Measurements from ENCODE around the gene DCBLD2.

The DCBLD2 gene

DNA sequence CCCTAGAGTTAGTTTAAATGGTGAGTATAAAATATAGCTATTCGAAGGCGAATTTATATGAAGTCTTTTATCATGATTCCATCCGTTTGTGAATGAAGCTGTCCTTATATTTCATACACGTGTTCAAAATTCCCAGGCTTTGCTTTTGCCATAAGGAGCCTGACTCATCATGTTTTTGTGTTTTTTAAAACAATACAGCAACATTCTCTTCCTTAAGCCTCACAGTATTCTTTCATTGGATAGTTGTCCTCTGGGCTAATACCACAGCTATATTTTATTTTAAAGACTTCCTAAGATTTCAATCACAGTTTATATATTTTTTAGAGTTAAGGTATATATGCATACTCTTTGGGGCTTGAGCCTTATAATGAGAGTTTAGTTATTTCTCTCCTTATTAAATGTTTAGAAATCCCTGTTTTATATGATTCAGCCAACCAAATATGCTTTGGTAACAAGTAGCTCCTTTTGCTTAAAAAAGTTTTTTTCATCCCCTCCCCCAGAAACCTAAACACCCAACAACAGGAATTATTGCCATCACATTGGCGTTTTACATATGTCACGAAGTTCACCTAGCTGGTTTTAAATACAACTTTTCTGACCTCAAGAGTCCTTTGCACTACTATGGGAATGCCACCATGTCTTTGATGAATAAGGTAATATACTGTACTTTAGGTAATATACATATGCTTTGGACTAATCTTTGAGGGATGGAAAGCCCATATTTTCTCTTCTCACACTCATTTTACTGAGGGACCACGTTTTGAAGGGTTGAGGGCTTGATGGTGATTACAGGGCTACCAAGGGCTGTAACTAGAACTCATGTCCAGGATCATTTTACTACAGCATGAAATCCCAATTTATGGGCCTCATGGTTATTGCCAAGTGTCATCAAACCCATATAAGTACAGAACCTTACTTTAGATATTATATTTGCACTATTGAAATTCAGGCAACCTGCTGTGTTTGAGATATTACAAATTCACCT lies 109.9 kb downstream of the DCBLD2 start:
- DNase-seq, result no peak

GRCh38 chr3:98788651-98789050 lies 112.8 kb downstream of the DCBLD2 start:
- DNase-seq, result no peak

GRCh38 chr3:98787181-98787580 lies 114.3 kb downstream of the DCBLD2 start:
- no peak for DNase-seq

GRCh38 chr3:98786364-98787006 lies 115.0 kb downstream of the DCBLD2 start:
- no peak for DNase-seq

- DNase-seq, result no peak
Observed at GRCh38 chr3:98784666-98785600, 116.6 kb downstream of the DCBLD2 start.

DNA sequence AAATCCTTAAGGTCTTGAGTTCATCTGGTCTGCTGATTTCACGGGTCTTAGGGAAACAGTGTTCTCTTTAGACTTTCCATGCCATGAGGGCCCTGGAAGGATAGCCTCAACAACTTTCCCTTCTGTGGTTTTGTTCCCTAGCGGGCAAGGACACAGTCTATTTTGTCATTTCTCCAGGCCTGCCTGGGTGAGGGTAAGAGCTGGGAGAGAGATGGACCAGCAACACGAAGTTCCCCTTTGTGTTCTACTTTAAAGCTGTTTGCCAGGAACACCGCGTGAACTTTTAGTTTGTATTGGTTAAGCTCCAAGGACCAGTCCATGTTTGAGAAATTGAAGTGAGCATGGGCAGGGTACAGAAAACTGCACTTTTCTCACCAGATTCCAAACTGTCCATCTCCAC lies 117.5 kb downstream of the DCBLD2 start:
- no peak for DNase-seq

- DNase-seq, result no peak
Observed at GRCh38 chr3:98782824-98783500, 118.5 kb downstream of the DCBLD2 start.

- no peak for DNase-seq
Observed at GRCh38 chr3:98780343-98780742, 121.2 kb downstream of the DCBLD2 start.

DNA sequence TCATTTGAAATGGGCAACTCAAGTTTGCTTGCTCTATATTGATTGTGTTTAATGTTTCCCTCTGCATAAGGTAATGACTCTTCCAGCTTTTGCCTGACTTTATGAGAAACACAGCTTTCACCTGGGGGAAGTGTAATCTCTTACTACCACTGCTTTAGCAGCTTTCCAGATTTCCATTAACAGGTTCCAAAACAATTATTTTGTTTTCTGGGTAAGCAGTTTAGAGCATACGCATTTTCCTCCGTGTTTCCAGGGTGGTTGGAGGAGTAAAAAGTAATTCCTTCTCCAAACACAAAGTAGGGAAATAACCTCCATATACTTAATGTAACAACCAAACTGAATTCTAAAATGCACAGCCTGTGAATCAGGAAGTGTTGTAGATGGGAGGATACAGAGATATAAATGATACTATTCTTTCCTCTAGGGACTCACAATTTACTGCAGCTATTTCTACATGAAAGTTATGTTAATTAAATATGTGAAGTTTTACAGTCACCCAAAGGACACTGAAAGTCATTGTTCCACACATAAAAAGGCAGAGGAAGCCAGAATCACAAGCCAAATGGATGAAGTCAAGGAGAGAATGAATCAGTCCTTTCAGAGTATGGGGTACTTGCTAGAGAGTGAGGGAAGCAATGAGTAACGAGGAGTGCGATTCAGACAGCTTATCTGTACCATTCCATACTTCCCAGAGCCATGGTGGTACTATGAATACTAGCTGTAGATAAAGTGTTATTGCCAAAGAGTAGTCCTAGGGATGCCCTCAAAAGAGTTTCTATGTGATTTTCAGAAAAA lies 121.8 kb downstream of the DCBLD2 start:
- DNase-seq, result no peak

- no peak for DNase-seq
Observed at GRCh38 chr3:98778852-98779413, 122.6 kb downstream of the DCBLD2 start.

- DNase-seq, result no peak
Observed at GRCh38 chr3:98778383-98778782, 123.1 kb downstream of the DCBLD2 start.

DNA sequence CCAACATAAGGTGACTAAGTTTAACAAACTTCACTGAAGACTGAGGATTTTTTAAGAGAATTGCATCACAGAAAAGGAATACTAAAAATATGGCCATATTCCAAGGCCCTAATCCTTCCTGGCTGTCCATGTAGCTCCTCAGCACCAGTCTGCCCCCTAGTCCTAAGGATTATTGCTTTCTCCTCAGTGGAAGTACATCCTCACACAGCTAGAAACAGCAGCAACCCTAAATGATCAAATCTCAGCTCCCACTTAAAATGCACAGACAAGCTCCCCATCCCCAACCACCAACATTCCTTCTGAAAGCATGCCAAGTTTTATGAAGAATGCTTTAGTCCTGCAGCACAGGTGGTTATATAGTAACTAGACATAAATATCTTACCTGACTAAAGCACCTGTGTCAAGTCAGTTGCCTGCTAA lies 123.7 kb downstream of the DCBLD2 start:
- no peak for DNase-seq

DNA sequence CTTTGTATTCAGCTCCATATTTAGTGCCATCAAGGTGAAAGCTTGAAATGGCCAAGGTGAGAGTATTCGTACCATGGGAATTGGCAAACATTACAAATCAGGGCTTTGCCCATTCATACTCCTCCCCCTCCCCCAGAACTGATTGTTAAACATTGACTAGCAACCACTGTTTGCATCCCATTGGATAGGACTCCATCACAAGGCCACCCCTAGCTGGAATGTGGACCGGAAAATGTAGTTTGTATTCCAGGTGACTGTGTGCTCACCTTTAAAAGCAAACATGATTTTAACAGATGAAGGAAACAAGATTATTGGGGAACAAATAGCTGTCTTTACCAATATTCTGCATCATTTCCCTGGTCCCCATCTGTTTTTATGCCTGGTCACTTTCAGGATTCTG lies 124.2 kb downstream of the DCBLD2 start:
- no peak for DNase-seq

DNA sequence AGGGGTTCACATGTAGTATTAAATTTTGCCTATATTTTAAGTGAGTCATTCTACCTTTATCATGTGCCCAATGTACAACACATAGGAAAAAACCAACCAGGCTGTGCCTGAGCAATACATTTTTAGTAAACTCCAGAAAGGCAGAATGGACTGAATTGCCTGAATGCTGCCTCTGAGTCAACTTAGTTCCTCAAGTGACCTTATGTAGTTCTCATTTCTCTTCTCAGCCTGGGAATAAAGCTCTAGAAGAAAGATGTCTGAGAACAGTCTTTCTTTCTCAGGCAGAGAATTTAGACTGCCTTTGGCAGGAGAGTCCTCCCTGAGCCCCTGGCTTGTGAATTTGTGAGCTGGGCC lies 125.4 kb downstream of the DCBLD2 start:
- DNase-seq, result no peak

DNA sequence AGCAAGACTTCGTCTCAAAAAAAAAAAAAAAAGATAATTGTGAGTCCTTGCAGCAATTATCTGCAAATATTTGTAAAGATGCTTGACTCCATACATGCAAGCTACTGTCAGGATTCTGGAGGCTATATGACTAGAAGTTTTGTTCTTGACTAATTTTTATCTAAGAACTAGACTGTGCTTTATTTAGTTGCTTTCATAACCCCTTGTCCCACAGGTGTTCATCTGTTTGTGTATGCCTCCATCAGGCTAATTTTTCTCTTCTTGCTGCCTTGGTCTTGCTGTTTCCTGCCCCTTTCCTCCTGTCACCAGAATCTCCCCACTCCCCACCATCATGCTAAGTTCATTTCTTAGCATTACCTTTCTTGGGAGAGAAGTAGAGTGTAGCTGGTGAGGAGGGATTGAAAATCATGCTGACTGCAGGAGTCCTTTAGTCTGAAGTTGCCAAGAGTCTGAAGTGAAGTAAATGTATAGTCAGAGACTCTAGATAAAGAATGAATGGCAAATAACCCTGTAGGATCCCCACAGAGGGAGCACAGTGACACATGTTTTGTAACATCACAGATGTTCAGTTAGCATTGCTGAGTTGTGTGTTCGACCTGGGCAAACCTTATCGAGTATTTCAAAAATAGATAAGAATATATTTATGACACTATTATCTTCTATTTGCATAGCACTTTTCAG lies 125.9 kb downstream of the DCBLD2 start:
- no peak for DNase-seq

DNA sequence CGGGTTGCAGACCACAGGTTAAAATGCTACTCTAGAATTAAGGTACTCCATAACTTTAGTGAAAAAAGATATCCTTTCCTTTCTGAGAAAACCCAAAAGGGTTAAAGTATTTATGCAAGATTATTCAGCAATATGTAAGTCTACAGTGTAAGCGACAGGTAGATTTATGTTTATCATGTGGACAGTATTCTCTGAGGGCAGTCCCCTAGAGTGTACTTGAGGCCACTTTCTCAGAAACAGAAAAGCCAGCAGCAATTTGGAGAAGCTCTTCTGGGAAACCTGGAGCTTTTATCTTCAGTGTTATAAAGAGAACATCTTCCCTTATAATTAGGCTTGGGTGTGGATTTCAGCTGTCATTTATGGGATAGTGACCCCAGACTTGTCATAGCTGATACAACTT lies 129.5 kb downstream of the DCBLD2 start:
- DNase-seq, result no peak

DNA sequence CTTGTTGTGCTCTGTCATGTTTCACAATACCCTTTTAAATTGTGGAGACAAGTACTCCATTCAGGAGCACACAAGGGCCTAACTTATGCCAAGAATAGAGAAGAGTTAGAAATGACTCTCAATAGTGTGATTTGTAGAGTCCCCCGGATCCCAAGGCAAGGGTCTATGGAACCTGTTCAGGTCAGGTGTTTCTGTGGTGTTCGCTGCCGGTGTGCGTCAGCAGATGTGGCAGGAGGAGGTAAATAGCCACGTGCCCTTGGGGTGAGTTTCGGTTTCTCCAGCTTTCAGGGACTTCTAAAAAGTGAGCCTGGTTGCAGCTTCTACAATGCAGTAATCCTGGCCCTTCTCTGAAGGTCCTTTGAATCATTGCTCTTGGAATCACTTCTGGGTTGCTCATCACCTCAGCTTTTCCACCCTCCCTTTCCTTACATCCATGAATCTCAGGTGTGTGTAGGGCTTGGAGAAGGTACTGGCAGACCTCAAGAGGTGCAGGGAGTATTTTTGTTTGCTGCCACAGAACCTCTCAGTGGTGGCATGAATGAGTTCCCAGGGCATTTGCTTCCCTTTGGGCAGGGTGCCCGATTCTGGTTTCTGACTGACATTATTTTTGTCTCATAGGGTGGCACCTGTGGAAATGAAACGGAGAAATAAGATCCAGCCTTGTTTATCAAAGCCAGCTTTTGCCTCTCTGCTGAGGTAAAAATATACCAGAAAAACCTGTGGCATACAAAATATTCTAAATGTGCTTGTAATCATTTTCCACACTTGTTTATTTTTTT lies 131.0 kb downstream of the DCBLD2 start:
- DNase-seq, result no peak

DNA sequence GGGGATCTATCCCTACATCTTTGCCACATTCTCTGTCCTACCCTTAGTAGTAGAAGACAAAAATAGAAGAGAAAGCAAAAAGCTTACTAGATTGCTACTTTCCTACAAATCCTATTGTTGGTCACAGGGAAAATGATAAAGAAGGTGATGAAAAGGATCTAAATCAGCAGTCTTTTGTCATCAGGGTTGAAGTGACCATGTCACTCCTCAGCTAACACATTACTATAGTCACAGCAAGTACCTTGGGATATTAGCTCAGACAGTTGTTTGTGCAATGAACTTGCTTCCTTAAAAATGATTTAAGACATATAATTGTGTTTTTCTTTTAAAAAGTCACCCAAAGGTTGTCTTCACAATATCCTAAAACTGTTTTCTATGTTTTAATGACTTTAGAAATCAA lies 132.0 kb downstream of the DCBLD2 start:
- DNase-seq, result no peak

DNA sequence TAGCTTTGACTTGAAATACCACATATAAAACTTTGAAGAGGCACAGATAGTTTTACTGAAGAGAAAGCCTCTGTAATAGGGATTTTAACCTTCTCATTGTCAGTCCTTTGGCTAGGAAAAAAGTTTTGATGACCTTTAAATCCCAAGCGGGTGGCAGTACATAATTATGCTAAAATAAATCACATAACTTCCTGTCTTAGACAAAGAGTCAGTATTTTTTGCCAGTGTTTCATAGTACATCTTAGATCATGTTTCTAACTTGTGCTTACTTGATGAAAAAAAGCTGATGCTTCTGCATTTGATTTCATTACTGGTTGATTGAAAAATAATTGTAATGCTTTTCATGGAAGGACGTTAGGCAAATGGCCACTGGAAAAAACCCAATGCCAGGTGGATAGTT lies 132.5 kb downstream of the DCBLD2 start:
- no peak for DNase-seq

- no peak for DNase-seq
Observed at GRCh38 chr3:98766924-98767323, 134.6 kb downstream of the DCBLD2 start.
